Astrocyte of the spinal cord (primary cell): ENCODE measurements around the gene CPVL.

Source experiments
- DNase-seq: peaks from one replicate; pipeline ENCODE4 v3.0.0; 2011; ENCODE audit warnings: low read depth, low spot score
- H3K4me3 ChIP-seq: 2 replicates; pipeline ENCODE4 v1.5.1; 2011; ENCODE audit warnings: low read depth, mild to moderate bottlenecking, low read length, moderate library complexity
- CTCF ChIP-seq: IDR thresholded peaks from 2 replicates; pipeline ENCODE4 v1.5.1; 2012; ENCODE audit warnings: low read depth, mild to moderate bottlenecking, low read length, inconsistent platforms
- in situ Hi-C: cut with HindIII; loops from 2 replicates; pipeline ENCODE4 v1.10.0; 2017; ENCODE audit warnings: low sequenced_read_pairs

The CPVL gene

GRCh38 chr7:29039821-29040578 is 106.3 kb downstream of the CPVL start:
- DNase-seq: peak; percentile 29
- no peak overlapping the region for H3K4me3 ChIP-seq
- TF ChIP-seq CTCF: no peak
- in situ Hi-C loops: no loop called here

- no peak for TF ChIP-seq CTCF
- in situ Hi-C loops: no loop called here
- DNase-seq: peak; percentile 51
- no peak overlapping the region for H3K4me3 ChIP-seq
Measured at GRCh38 chr7:29038463-29038862, 107.9 kb downstream of the CPVL start.

- H3K4me3 ChIP-seq: no peak overlapping the region
- TF ChIP-seq CTCF: no peak
- in situ Hi-C loops: no loop called here
- peak; percentile 85 for DNase-seq
Measured at GRCh38 chr7:29035044-29035740, 111.1 kb downstream of the CPVL start.

GRCh38 chr7:29033584-29033983 is 112.8 kb downstream of the CPVL start:
- DNase-seq: no peak
- no peak for TF ChIP-seq CTCF
- in situ Hi-C loops: no loop called here

GRCh38 chr7:29032146-29032545 is 114.2 kb downstream of the CPVL start:
- no peak for DNase-seq
- no peak overlapping the region for H3K4me3 ChIP-seq
- no peak for TF ChIP-seq CTCF
- in situ Hi-C loops: no loop called here

More at GRCh38 chr7:29033584-29033983, 112.8 kb downstream of the CPVL start:
- no peak overlapping the region for H3K4me3 ChIP-seq

- no peak for TF ChIP-seq CTCF
- no peak overlapping the region for H3K4me3 ChIP-seq
- DNase-seq: no peak
- in situ Hi-C loops: no loop called here
Measured at GRCh38 chr7:29030781-29031275, 115.5 kb downstream of the CPVL start.
